Skin epidermis (tissue), 12 donors: ENCODE data around the gene BCL11A.

Experiments
- H3K27ac ChIP-seq, 21 experiments: fragments of 200-600 bp; sonication (generic) in 11 of 21; one replicate each; pipeline ENCODE4 v1.5.0; 2020; ENCODE audit warnings: mild to moderate bottlenecking in 3 of 21, inconsistent platforms in 2 of 21, moderate library complexity in 2 of 21
- H3K4me3 ChIP-seq, 7 experiments: fragments of 200-600 bp; sonication (generic) in 2 of 7; one replicate each; pipeline ENCODE4 v1.5.0; 2020; ENCODE audit warnings: inconsistent platforms in 2 of 7, mild to moderate bottlenecking in 2 of 7, moderate library complexity in 1 of 7

Gene BCL11A

DNA sequence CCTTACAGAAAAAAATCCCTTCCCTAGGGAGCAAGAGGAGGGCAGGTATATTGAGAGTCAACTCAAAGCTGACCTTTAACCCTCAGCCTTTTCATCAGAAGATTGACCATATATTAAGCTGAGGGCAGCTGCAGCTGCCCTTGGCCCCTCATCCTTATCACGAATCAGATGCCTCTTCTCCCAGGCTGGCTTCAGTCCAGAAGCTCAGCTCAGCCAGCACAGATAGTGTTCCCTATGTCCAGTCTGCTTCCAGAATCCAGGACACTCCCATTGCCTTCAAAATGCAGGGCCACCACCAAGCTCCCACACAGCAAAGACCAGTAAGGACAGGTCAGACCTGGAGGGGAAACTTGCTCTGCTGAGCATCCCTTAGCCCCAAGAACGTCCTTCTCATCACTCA is 146.1 kb downstream of the BCL11A start:
- H3K4me3 ChIP-seq = no peak overlapping the region

GRCh38 chr2:60406192-60406591 is 147.3 kb downstream of the BCL11A start:
- no peak overlapping the region for H3K27ac ChIP-seq
- no peak overlapping the region for H3K4me3 ChIP-seq

More for the DNA sequence above, 146.1 kb downstream of the BCL11A start:
- no peak overlapping the region for H3K27ac ChIP-seq

DNA sequence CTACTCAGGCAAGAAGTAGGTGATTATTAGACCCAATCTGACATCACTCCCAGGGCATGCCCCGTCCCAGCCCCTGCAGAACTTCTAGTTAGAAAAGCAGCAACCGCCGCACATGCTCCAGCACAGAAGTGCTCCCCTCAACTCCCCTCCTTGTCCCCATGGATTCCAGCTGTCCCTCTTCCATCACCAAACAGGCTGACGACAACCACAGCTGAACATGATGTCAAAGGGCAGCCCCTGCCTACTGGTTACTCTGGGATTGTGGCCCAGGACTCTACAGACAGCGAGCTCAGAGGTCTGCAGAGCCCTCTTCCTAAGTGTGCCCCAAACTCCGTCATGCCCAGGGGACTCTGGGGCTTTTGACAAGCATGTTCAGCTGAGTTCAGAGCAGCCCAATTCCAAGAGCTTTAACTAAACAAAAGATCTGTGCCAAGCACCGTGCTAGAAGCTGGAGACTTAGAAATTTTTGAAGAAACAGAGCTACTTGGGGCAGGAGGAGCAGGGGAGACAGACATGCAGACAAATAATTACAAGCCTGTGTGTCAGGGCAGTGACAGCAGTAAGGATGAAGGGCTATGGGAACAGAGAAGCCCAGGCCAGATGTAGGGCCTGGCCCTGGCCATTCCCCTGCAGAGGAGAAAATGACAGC is 148.1 kb downstream of the BCL11A start:
- Histone ChIP-seq H3K4me3 (no peak overlapping the region), H3K27ac (no peak overlapping the region)
